Purkinje cell (primary cell): Measurements from ENCODE around the gene ETV3L. TPM values are rescaled to one million over a fixed set of nuclear protein-coding genes. Genes with fewer than 3 reads are reported as not detected.

Source experiments
- polyA plus RNA-seq: library from polyadenylated mRNA; unstranded; fragments of >200 nt; fragmentation: Nextera tagmentation; gene quantifications from 2 replicates; pipeline ENCODE4 v1.2.1, GENCODE V29; 2014

Gene ETV3L
- polyA plus RNA-seq = not detected in 2 replicates

DNA sequence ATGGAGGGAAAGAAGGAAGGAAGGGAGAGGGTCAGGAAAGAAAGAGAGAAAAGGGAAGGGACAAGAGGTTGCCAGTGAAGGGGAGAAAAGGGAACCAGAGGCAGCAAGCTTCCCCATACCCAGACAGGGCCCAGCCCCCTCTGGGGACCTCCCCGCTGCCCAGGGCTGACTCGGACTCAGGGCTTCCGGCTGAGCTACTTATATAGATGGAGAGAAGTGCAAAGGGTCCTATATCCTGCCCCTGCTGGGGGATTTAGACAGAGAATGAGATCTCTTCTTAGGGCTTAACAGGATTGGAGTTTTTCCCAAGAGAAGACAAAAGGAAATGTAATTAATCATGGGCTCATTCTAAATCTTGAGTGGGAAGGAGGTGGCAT lies at the start of gene ETV3L:
ETV3L (minus strand) TSS at position 176 of the 377 bp plus-strand sequence. CDS start 285 bp downstream, outside the sequence.

DNA sequence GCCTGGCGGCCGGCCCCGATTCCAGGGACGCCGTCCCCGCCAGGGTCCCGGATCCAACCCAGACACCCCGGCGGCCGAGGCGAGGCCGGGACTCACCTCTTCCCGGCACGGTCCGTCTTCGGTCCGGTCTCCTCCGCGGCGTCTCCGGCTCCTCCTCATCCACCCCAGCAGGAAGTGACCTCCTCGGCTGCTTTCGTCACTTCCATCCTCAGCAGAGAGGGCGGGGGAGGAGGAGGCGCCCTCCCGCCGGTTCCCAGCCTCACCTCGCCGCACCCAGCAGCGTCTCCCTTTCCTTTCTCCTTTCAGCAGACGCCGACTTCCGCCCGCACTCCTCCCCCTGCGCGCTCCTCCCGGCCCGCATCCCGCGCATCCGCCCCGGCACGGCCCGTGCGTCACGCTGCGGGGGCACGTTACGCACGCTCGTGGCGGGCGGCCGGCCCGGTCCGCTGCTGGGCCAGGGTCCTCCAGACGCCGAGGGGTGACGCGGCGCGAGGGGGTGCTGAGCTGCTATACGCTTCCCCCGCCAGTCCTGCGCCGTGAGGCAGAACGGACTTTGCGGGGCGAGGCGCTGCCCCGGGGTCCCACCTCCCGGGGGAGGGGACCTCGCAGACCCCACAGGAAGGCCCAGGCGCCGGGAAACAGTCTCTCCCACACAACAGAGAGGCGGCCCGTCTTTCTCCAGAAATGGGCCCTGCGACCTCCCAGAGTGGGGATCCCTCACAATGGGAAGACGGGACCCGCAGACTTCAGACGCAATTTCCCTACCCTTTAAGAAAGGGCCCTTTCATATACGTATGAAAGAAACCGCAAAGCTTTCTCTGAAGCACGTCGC lies 38.8 kb upstream of the ETV3L start, which contains the start of gene ETV3:
ETV3 (minus strand) TSS at position 176 of the 832 bp plus-strand sequence. CDS start 2,043 bp downstream, outside the sequence.

DNA sequence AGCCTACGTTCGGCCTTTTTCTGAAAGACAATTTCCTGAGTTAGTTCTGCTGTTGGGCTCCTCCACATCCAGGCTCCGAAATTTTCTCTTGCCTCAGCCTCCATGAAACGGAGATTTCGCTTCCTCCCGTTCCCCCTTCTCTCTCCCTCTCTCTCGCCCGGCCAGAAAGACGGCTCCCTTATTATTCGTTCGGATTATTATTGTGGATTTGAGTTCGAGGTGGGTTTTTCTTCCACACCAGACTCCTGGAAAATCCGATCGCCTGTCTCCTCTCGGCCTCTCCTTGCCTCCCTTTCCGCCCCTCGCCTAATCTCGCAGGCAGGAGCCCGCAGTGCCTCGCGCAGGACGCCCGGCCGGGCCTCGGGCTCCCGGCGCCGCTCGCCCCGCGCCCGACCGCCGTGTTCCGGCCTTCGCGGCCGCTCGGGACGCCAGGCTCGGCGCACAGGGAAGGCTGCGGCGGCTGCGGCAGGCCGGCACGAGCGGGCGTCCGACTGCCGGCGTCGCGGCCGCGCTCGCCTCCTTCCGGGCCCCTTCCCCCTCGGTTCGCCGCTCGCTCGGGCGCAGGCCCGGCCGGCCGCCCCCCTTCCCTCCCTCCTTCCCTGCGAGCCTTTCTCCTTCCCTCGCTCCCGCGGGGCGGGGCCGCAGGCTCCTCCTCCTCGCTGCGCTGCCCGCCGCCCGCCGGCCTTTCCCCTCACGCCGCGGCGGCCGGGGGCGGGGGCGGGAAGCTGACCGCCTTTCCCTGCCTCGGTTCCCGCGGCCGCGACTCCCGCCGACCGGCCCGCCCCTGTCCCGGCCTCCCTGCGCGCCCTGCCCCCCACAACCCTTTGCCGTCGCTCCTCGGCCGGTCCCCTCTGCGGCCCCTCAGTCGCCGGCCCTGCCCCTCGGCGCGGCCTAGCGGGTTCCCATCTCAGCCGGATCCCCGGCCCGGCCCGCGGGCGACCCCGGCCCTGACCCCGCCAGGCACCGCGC lies 54.1 kb downstream of the ETV3L start, which contains the start of gene ARHGEF11:
ARHGEF11 (minus strand) TSS at position 493 of the 969 bp plus-strand sequence. CDS start 1,412 bp downstream, outside the sequence.

Other genes starting within 250 kb of the ETV3L start
- not detected in 2 replicates for gene INSRR, start 240.7 kb downstream of the ETV3L start, polyA plus RNA-seq
- gene NTRK1, start 238.9 kb downstream of the ETV3L start, polyA plus RNA-seq = not detected in 2 replicates
- 0.08 TPM in 1 of 2 replicates, not detected in the other for gene PEAR1, start 206.1 kb downstream of the ETV3L start, polyA plus RNA-seq
- gene LRRC71, start 179.2 kb downstream of the ETV3L start, polyA plus RNA-seq = not detected in 2 replicates
- 1.6 and 3.9 TPM in 2 replicates for gene ARHGEF11, start 54.1 kb downstream of the ETV3L start, polyA plus RNA-seq
- 3.3 and 3.7 TPM in 2 replicates for gene ETV3, start 38.6 kb upstream of the ETV3L start, polyA plus RNA-seq